IMR-90 (cell line): ENCODE measurements around the gene DDC.

Experiments used
- BHLHE40 ChIP-seq: fragments of 150-350 bp; IDR thresholded peaks from 2 replicates; pipeline ENCODE4 v1.6.1; 2016; ENCODE audit warnings: mild to moderate bottlenecking, low read depth, low read length
- CEBPB ChIP-seq: IDR thresholded peaks from 2 replicates; pipeline ENCODE4 v1.6.1; 2012; ENCODE audit warnings: low read depth, low read length, improper control_type of control experiment
- CTCF ChIP-seq: conservative IDR thresholded peaks from 2 replicates; pipeline ENCODE4 v1.5.1; 2012; ENCODE audit warnings: mild to moderate bottlenecking, low read depth, low read length, improper control_type of control experiment
- ELK1 ChIP-seq: fragments of 150-350 bp; IDR thresholded peaks from 2 replicates; pipeline ENCODE4 v1.6.1; 2016; ENCODE audit warnings: low read depth, mild to moderate bottlenecking, low read length, moderate library complexity, borderline replicate concordance
- FOS ChIP-seq: fragments of 150-350 bp; IDR thresholded peaks from 2 replicates; pipeline ENCODE4 v1.6.1; 2016; ENCODE audit warnings: low read depth, low read length
- MAFK ChIP-seq: IDR thresholded peaks from 2 replicates; pipeline ENCODE4 v1.6.1; 2012; ENCODE audit warnings: low read depth, low read length, improper control_type of control experiment
- MXI1 ChIP-seq: IDR thresholded peaks from 2 replicates; pipeline ENCODE4 v1.6.1; 2012; ENCODE audit warnings: low read depth, mild to moderate bottlenecking, low read length, moderate library complexity, borderline replicate concordance
- POLR2A ChIP-seq: IDR thresholded peaks from 2 replicates; pipeline ENCODE4 v1.6.1; 2012; ENCODE audit warnings: mild to moderate bottlenecking, low read depth, low read length
- RAD21 ChIP-seq: IDR thresholded peaks from 2 replicates; pipeline ENCODE4 v1.6.1; 2012; ENCODE audit warnings: low read length, improper control_type of control experiment
- RCOR1 ChIP-seq: IDR thresholded peaks from 2 replicates; pipeline ENCODE4 v1.6.1; 2012; ENCODE audit warnings: mild to moderate bottlenecking, low read length, improper control_type of control experiment; ENCODE audit not compliant: insufficient replicate concordance
- RFX5 ChIP-seq: IDR thresholded peaks from 2 replicates; pipeline ENCODE4 v1.8.0; 2012; ENCODE audit warnings: low read depth, mild to moderate bottlenecking, low read length, moderate library complexity
- SMC3 ChIP-seq: fragments of 150-350 bp; IDR thresholded peaks from 2 replicates; pipeline ENCODE4 v1.6.1; 2016; ENCODE audit warnings: low read depth, mild to moderate bottlenecking, antibody characterized with exemption, low read length, moderate library complexity
- USF2 ChIP-seq: fragments of 150-350 bp; IDR thresholded peaks from 2 replicates; pipeline ENCODE4 v1.6.1; 2017; ENCODE audit warnings: mild to moderate bottlenecking, antibody characterized with exemption, low read length, low read depth

DNA sequence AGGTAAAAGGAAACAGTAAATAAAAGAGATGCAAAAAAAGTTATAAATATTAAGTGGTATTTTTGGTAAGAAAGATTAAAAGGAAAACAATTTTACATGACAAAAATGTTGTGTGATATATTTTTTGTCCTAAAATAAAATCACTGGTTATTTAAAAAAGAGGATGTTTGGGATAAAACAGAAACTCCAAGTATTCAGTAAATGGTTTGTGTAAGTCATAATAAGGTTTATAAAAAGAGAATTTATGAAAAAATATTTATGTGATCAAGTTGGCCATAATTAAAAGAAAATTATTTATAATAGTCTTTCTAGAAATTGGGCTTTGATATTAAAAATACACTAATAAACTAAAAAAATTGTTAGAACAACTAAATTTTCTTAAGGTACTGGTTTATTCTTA lies 76.8 kb downstream of the DDC start:
- TF ChIP-seq CTCF: no peak
- no peak for TF ChIP-seq BHLHE40
- no peak for TF ChIP-seq POLR2A
- TF ChIP-seq USF2: no peak
- TF ChIP-seq RCOR1: no peak
- no peak for TF ChIP-seq RFX5
- no peak for TF ChIP-seq MAFK
- no peak for TF ChIP-seq SMC3
- no peak for TF ChIP-seq FOS
- no peak for TF ChIP-seq MXI1
- TF ChIP-seq RAD21: no peak
- TF ChIP-seq CEBPB: no peak
- TF ChIP-seq ELK1: no peak
